ENCODE measurements around the gene TNFAIP6.

GRCh38 chr2:151347294-151347693 is 10.1 kb upstream of the TNFAIP6 start:
- TF ChIP-seq CTCF (IDR thresholded peaks at IDR 0.05; ENCODE audit: poor library complexity, severe bottlenecking) = no peak
- no peak for TF ChIP-seq SMC3 (conservative IDR thresholded peaks at IDR 0.05; ENCODE audit: poor library complexity)
- no peak for TF ChIP-seq EZH2 (IDR thresholded peaks at IDR 0.05; ENCODE audit: borderline replicate concordance, insufficient read depth, low read length, poor library complexity, severe bottlenecking)

Measured in neural cell (in vitro differentiated cells).